ENCODE results near the gene OTULINL. TPM values are rescaled to one million over a fixed set of nuclear protein-coding genes. Genes with fewer than 3 reads are reported as not detected.

OTULINL gene
- total RNA-seq, 2 donors from 2014 or later = 6.8 to 13.7 TPM

DNA sequence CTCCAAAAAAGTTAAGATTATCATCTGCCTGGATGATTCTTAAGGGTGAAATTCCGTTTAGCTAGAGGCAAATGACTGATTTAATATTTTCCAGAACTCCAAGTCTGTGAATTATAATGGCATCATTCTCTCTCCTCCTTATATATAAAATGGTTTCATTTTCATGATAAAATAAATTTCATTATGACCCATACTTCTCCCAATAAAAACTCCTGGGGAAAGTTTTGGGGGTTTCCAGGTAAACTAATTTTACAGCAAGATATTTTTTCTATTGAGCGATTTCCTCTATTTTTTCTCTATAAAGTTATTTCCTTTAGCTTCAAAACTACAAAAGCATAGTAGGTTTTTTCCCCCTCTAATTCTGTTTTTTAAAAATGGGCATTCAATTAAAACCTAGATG, 75.3 kb downstream of the OTULINL start:
- DNase-seq (ENCODE audit: low spot score) = no peak
- intact Hi-C loops (cut with DNase I) = loop anchor here in 1 of 2 donors (10.0 kb wide), 1 partner anchor 672 kb away; no protein-coding TSS in a partner anchor

DNA sequence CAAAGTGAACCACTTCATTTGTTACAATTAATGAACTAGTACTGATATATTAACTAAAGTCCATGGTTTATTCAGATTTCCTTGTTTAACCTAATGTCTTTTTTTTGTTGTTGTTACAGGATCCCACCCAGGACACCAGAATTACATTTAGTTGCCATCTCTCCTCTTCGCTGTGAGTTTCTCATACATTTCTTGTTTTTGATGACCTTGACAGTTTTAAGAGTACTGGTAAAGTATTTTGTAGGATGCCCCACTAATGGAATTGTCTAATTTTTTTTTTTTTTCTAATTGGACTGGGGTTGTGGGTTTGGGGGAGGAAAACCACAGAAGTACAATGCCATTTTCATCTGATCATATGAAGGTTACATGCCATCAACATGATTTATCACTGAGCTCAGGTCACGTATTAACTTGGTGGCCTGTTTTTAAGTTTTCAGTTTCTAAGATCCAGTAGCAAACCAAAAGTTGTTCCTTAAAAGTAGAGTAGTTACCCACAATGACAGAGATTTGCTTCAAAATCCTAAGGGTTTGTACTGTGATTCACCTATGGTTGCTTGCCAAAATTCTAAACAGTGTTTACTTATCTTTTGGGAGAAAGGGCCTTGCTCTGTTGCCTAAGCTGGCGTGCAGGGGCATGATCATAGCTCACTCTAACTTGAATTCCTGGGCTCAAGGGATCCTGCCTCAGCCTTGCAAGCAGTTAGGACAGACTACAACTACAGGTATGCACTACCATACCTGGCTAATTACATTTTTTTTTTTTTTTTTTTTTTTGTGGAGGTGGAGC, 78.4 kb downstream of the OTULINL start:
- intact Hi-C loops (cut with DNase I) = loop anchor here in 1 of 2 donors (10.0 kb wide), 1 partner anchor 675 kb away; no protein-coding TSS in a partner anchor
- no peak for DNase-seq (ENCODE audit: low spot score)

DNA sequence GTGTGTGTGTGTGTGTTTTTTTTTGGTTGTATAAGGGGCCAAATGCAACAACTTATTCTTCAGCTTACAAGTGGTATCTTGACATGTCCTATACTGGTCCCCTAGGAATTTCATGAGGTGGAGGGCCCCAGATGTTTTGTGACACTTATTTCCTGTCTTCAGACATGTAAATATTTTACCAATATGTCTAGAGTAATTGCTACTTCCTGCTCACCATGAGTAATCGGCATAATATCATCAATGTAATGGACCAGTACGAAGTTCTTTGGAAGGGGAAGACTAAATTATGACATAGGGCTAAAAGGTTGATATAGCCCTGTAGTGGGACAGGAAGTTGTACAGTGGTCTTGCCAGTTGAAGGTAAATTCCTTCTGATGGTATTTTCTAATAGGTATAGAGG, 79.2 kb downstream of the OTULINL start:
- DNase-seq (ENCODE audit: low spot score) = no peak
- intact Hi-C loops (cut with DNase I) = no loop called here

Other genes with a start within 250 kb of the OTULINL start
- gene OTULIN, start 82.9 kb downstream of the OTULINL start, total RNA-seq = 10 to 100 TPM; 24.6 to 26.9 TPM

Data from posterior vena cava (tissue), 2 donors.